HPDE6-E6E7 (cell line): ENCODE data around the gene SOX18.

ENCODE experiments used
- DNase-seq: peaks from one replicate; pipeline ENCODE4 v3.0.0; 2011; ENCODE audit warnings: missing footprints; ENCODE audit errors: extremely low spot score

The SOX18 gene

GRCh38 chr20:64068386-64069208 is 19.2 kb upstream of the SOX18 start:
- no peak for DNase-seq

- DNase-seq: no peak
Measured at GRCh38 chr20:64067733-64068307, 18.4 kb upstream of the SOX18 start.

- DNase-seq: no peak
Measured at GRCh38 chr20:64067005-64067632, 17.7 kb upstream of the SOX18 start.

- peak; percentile 70 for DNase-seq
Measured at GRCh38 chr20:64065974-64066343, 16.5 kb upstream of the SOX18 start.

- no peak for DNase-seq
Measured at GRCh38 chr20:64065062-64065973, 15.9 kb upstream of the SOX18 start.

GRCh38 chr20:64064145-64064698 is 14.8 kb upstream of the SOX18 start:
- DNase-seq: peak; percentile 62

- no peak for DNase-seq
Measured at GRCh38 chr20:64063389-64064144, 14.1 kb upstream of the SOX18 start.

GRCh38 chr20:64062596-64063388 is 13.4 kb upstream of the SOX18 start, which contains the start of gene TCEA2:
Gene TCEA2 (plus strand): TSS chr20:64063198. CDS start chr20:64063313, 115 bp downstream.
- peak; percentile 99 for DNase-seq

- DNase-seq: no peak
Measured at GRCh38 chr20:64062276-64062595, 12.8 kb upstream of the SOX18 start.

GRCh38 chr20:64058536-64058935 is 9.1 kb upstream of the SOX18 start:
- no peak for DNase-seq

GRCh38 chr20:64057628-64058498 is 8.4 kb upstream of the SOX18 start:
- peak; percentile 92 for DNase-seq

GRCh38 chr20:64056889-64057627 is 7.6 kb upstream of the SOX18 start:
- DNase-seq: no peak

GRCh38 chr20:64056639-64056888 is 7.1 kb upstream of the SOX18 start:
- no peak for DNase-seq

- no peak for DNase-seq
Measured at GRCh38 chr20:64055893-64056638, 6.6 kb upstream of the SOX18 start.

- no peak for DNase-seq
Measured at GRCh38 chr20:64055396-64055892, 6.0 kb upstream of the SOX18 start.

- no peak for DNase-seq
Measured at GRCh38 chr20:64053841-64054661, 4.6 kb upstream of the SOX18 start.
